Measurements from ENCODE around the gene WDR74. TPM values are rescaled to one million over a fixed set of nuclear protein-coding genes. Genes with fewer than 3 reads are reported as not detected.

The WDR74 gene
- total and polyA plus RNA-seq, 2 donors (not counting 1 experiment from before 2014, with no cell fraction given) = 122 to 131 TPM

- peak; percentile 13 for DNase-seq
- no peaks in the 10 kb centered on the region for H3K9me3 ChIP-seq (ENCODE audit: control extremely low read depth in 1 of 3, control insufficient read depth in 2 of 3, insufficient read depth in 1 of 3, low read length in 2 of 3)
- H3K79me2 ChIP-seq (ENCODE audit: control insufficient read depth, insufficient read depth, low read length) = peaks cover 77% of the 10 kb centered on the region
- no peak overlapping the region for H2AFZ ChIP-seq (ENCODE audit: insufficient read depth, low read depth, low read length, poor library complexity, severe bottlenecking)
- intact Hi-C loops (cut with micrococcal nuclease) = no loop called here
- H3K4me3 Mint-ChIP-seq = no peak overlapping the region
- no peaks in the 10 kb centered on the region for H3K27me3 Mint-ChIP-seq
- H3K27ac Mint-ChIP-seq = peak overlapping the region; percentile 26
- ChIA-PET POLR2A (no interaction called here), CTCF (interaction anchor here (0.5 kb wide), 1 partner anchor 274 kb away, joined by 3 read pairs; no protein-coding TSS in a partner anchor)
- no peak overlapping the region for H3K4me2 ChIP-seq (replicated peaks; ENCODE audit: low read depth, low read length, poor library complexity, severe bottlenecking)
- H3K9ac ChIP-seq (ENCODE audit: low read length) = no peak overlapping the region
- peaks cover 12% of the 10 kb centered on the region for H4K20me1 ChIP-seq (ENCODE audit: control insufficient read depth, insufficient read depth, low read length, poor library complexity, severe bottlenecking)
- 97% methylated on average over 7 of the region's 8 CpGs for WGBS (ENCODE audit: insufficient coverage)
- TF ChIP-seq CTCF (IDR thresholded peaks at IDR 0.05) (no peak), EZH2 (IDR thresholded peaks at IDR 0.05; ENCODE audit: borderline replicate concordance, insufficient read depth, low read depth, low read length, poor library complexity, severe bottlenecking) (no peak)
- H3K36me3 ChIP-seq (replicated peaks in 1 of 2; ENCODE audit: control extremely low read depth in 1 of 2, control insufficient read depth in 1 of 2, extremely low read depth in 1 of 2, insufficient read depth in 2 of 2, low read length in 1 of 2) = peaks cover 0 to 43% of the 10 kb centered on the region in 2 experiments
- no peak overlapping the region for H3K27ac ChIP-seq (ENCODE audit: low read length in 2 of 2)
- no peaks in the 10 kb centered on the region for H3K9me3 Mint-ChIP-seq (ENCODE audit: insufficient read depth)
- H3K27me3 ChIP-seq (replicated peaks in 1 of 4; ENCODE audit: control extremely low read depth in 1 of 4, control insufficient read depth in 3 of 4, insufficient read depth in 4 of 4, low read length in 3 of 4) = no peaks in the 10 kb centered on the region
- H3K4me3 ChIP-seq (ENCODE audit: control extremely low read depth in 1 of 5, extremely low read depth in 1 of 5, insufficient read depth in 1 of 5, low read depth in 2 of 5, low read length in 4 of 5) = no peak overlapping the region
- peaks cover 20 to 34% of the 10 kb centered on the region in 2 donors for H3K4me1 ChIP-seq (ENCODE audit: control insufficient read depth in 2 of 2, insufficient read depth in 2 of 2, low read length in 2 of 2)
- H3K4me1 Mint-ChIP-seq = peaks cover 44% of the 10 kb centered on the region
- ATAC-seq (ENCODE audit: low read depth) = no peak
Observed at GRCh38 chr11:62835336-62835735, 4.1 kb downstream of the WDR74 start.
